SW480 (cell line): ENCODE data around the gene VWA5B2.

Experiments used
- DNase-seq: peaks from one replicate; pipeline ENCODE4 v3.0.0-alpha.2; 2016; ENCODE audit warnings: low spot score

The VWA5B2 gene

DNA sequence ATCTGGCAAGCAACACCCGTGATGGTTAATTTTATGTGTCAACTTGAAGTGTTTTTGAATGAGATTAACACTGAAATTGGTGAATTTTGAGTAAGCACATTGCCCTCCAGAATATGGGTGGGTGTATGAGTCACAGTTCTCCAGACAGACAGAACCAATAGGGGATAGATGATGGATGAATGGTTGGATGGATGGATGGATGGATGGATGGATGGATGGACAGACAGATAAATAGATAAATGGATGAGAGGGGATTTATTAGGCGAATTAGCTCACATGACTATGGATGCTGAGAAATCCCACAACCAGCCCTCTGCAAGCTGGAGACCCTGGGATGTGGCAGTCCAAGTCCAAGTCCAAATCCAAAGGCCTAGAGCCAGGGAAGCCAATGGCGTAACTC is 5.4 kb upstream of the VWA5B2 start:
- no peak for DNase-seq

DNA sequence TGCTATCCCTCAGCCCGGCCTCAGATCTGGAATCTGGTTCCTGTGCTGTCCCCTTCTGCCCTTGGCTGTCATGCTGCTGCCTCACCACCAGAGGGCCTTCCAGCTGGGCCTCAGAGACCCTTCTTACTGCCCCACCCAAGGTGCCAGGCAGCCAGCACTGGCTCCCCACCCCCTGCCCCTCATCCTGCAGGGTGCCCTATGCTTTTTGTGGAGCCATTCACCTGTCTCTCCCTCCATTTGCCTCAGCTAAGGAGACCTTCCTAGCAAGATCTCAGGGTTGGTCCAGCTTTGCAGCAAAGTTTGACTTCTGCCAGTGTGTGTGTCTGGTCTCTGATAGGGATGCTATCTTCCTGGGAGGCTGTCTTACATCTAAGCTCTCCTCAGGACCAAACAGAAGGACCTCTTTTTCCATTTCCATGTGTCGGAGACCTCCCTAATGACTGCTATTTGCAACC is 1.9 kb upstream of the VWA5B2 start:
- DNase-seq = peak; percentile 66

- DNase-seq = no peak
Observed at GRCh38 chr3:184228376-184229137, 828 bp upstream of the VWA5B2 start.

DNA sequence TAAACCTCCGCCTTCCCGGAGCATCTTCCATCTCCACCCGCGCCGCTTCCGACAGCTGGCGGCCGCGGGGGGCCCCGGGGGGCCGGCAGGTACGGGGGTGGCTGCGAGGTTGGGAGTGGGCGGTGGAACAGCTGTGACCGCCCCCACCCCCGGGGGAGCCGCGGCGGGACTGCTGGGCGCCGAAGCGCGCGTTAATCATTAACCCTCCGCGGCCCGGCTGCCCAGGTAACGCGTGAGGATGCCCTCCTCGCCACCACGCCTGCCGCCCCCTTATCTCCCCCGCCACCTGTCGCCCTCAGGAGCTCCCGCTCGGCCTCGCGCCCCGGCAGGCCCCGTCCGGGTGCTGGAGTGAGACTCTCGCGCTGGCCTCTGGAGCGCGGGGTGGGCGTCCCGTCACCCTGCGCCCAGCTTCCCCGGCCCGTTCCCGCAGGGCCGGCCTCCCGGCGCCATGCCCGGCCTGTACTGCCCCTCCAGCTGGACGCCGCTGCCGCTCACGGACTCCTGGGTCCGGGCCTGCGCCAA is 757 bp downstream of the VWA5B2 start:
- DNase-seq = peak; percentile 33

DNA sequence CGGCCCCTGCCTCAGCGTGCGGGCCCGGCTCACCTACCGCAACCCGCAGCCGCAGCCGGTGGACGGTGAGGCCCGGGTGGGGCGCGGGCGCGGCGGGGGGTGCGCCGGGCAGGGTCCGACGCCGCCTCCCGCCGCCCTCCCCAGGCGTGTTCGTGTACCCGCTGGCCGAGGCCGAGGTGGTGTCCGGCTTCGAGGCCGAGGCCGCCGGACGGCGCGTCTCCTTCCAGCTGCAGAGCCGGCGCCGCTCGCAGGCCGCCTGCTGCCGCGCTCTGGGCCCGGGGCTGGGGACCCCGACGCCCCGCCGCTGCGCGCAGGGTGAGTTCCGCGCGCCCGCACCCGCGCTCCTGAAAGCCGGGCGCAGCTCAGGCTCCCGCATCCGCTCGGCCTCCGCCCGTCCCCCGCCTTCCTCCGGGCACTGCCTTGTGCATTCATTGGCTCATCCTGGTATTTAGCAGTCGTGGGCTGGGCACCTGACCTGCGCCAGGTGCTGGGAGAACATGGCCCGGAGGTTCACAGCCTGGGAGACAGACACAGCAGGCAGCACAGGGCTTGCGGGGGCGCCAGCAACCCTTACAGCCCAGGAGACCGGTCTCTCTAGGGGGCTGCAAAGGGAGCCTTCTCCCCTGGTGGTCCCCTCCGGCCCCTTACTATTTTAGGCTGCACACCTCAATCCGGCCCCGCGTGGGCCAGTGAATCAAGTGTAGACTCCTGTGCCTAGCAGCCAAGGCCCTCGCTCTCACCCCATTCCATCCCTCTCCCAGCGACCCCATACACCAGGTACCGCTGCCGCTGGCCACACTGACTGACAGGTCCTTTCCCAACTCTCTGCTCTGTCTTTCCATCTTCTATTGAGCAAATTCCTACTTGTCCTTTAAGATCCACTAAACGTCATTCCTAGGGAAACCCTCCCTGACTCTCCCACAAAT is 1.5 kb downstream of the VWA5B2 start:
- DNase-seq = peak; percentile 77

- DNase-seq = no peak
Observed at GRCh38 chr3:184231671-184232070, 2.3 kb downstream of the VWA5B2 start.

GRCh38 chr3:184233127-184233843 is 3.9 kb downstream of the VWA5B2 start:
- no peak for DNase-seq

- DNase-seq = peak; percentile 83
Observed at GRCh38 chr3:184234224-184234623, 4.8 kb downstream of the VWA5B2 start.

DNA sequence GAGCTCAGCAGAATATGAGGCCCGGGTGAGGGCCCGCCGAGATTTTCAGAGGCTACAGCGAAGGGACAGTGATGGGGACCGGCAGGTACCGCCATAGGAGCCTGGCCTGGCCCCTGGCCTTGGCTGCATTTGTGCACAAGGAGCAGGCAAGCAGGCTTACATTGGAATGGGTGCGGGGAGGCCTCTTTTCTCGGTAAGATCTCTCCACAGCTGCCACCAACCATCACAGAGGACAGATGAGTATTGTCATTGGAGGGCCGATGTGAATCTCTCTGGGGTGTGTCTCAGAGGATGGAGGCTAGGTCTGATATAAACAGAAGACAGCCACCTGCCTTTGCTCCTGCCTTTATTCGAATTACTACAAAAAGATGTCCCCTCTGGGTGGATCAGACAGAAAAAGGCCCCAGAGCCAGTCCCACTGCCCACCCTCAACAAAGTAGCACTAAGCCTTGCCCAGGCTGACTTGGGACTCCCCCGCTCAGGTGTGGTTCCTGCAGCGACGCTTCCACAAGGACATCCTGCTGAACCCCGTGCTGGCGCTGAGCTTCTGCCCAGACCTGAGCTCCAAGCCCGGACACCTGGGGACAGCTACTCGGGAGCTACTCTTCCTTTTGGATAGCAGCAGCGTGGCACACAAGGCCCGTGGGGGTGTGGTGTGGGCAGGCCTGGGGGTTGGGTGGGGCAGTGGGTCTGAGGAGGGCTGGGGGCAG is 5.4 kb downstream of the VWA5B2 start:
- no peak for DNase-seq

DNA sequence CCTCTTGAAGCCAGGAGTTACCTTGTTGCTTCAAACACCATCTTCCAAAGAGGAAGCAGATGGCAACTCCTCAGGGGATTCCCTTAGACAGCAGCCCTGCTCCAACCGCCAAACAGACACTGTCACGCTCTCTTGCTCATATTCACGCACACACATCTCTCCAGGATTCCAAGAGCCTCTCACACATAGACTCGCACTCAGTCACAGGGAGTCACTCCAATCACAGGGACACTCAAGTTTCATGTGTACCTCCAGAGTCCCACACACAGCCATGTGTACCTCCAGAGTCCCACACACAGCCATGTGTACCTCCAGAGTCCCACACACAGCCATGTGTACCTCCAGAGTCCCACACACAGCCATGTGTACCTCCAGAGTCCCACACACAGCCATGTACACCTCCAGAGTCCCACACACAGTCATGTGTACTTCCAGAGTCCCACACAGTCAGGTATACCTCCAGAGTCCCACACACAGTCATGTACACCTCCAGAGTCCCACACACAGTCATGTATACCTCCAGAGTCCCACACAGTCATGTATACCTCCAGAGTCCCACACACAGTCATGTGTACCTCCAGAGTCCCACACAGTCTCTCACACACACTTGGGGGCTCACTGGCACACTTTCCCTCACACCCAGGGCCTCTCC is 6.1 kb downstream of the VWA5B2 start:
- DNase-seq = no peak

DNA sequence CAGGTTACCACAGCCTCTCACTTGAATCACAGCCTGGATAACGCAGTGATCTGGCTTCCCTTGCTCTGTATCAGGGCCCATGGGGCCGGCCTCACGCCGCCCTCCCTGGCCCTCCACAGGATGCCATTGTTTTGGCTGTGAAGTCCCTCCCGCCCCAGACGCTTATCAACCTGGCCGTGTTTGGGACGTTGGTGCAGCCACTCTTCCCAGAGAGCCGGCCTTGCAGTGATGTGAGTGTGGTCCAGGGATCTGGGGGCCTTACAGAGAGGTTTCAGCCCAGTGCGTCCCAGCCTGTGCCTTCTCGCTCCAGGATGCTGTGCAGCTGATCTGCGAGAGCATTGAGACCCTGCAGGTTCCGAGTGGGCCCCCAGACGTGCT is 6.6 kb downstream of the VWA5B2 start:
- no peak for DNase-seq

- no peak for DNase-seq
Observed at GRCh38 chr3:184236636-184237035, 7.3 kb downstream of the VWA5B2 start.

- DNase-seq = no peak
Observed at GRCh38 chr3:184237211-184237610, 7.8 kb downstream of the VWA5B2 start.

DNA sequence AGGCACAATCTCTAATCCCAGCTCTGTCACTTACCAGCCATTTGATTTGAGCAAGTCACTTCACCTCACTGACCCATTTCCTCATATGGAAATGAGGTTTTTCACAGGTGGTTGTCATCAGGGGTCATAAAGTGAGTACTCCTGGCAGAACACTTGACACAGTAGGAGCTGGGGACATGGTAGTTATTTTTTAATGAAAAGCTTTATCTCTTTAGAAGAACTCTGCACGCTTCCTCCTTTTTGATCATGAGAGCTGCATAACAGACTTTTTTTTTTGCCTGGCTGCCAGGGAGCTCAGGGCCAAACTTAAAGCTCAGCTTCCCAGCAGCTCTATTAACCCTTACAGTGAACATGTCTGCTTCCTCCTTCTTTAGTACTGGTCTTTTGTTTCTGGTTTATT is 8.4 kb downstream of the VWA5B2 start:
- no peak for DNase-seq

GRCh38 chr3:184238246-184238818 is 8.9 kb downstream of the VWA5B2 start:
- no peak for DNase-seq

DNA sequence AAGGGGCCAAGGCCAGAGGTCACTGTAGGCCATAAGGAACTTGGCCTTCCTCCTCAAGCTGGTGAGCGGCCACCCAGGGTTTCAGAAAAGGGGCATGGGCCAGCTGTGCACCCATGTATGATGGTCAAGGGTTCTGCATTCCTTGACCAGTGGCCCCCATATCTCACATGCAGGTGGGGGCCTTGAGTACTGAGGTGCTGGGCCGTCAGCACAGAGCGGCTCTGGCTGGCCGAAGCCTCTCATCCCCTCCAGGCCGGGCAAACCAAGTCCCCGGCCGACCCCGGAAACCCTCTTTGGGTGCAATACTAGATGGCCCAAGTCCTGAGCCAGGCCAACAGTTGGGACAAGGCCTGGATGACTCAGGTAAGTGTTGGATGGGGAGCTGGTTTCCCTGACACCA is 9.8 kb downstream of the VWA5B2 start:
- DNase-seq = no peak

DNA sequence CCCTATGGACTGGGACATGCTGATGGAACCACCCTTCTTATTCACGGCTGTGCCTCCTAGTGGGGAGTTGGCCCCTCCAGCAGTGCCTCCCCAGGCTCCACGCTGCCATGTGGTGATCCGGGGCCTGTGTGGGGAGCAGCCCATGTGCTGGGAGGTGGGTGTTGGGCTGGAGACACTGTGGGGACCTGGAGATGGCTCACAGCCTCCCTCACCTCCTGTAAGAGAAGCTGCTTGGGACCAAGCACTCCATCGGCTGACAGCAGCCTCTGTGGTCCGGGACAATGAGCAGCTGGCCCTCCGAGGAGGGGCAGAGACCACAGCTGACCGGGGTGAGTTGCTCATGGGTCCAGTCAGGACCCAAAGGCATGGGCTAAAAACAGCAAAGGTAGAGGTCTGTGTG is 10.3 kb downstream of the VWA5B2 start:
- no peak for DNase-seq

GRCh38 chr3:184240384-184241140 is 11.2 kb downstream of the VWA5B2 start:
- no peak for DNase-seq

GRCh38 chr3:184241141-184241446 is 11.7 kb downstream of the VWA5B2 start:
- DNase-seq = no peak
